Neural cell (in vitro differentiated cells): Measurements from ENCODE around the gene RAF1. TPM values are rescaled to one million over a fixed set of nuclear protein-coding genes. Genes with fewer than 3 reads are reported as not detected.

ENCODE experiments used
- H2AFZ ChIP-seq: fragments of 200-600, 300-800 bp; sonication (generic), shearing (Covaris generic); 2 replicates; pipeline ENCODE4 v1.6.0; 2014; ENCODE audit warnings: low read depth, mild to moderate bottlenecking, antibody characterized with exemption, low read length, moderate library complexity
- H3F3A ChIP-seq: fragments of 200-600 bp; shearing (Covaris generic); 2 replicates; pipeline ENCODE4 v1.6.1; 2016; ENCODE audit warnings: mild to moderate bottlenecking, moderate library complexity, mixed read lengths, antibody characterized with exemption, low read length; ENCODE audit not compliant: insufficient read depth, poor library complexity, severe bottlenecking
- H3K27ac ChIP-seq: fragments of 200-600, 300-800 bp; sonication (generic), shearing (Covaris generic); 2 replicates; pipeline ENCODE4 v1.5.1; 2014; ENCODE audit warnings: mild to moderate bottlenecking, low read length, moderate library complexity
- H3K27me3 ChIP-seq: fragments of 300-800, 200-600 bp; sonication (generic), shearing (Covaris generic); 2 replicates; pipeline ENCODE4 v1.6.0; 2014; ENCODE audit warnings: mild to moderate bottlenecking, low read depth, low read length, moderate library complexity; ENCODE audit not compliant: insufficient read depth
- H3K36me3 ChIP-seq: fragments of 300-800, 200-600 bp; sonication (generic), shearing (Covaris generic); 2 replicates; pipeline ENCODE4 v1.5.1; 2014; ENCODE audit warnings: mild to moderate bottlenecking, antibody characterized with exemption, low read length, moderate library complexity; ENCODE audit not compliant: insufficient read depth
- H3K4me2 ChIP-seq: fragments of 300-800, 200-600 bp; sonication (generic), shearing (Covaris generic); 2 replicates; pipeline ENCODE4 v1.6.0; 2014; ENCODE audit warnings: mild to moderate bottlenecking, low read length
- H3K4me3 ChIP-seq: fragments of 300-800, 200-600 bp; sonication (generic), shearing (Covaris generic); 2 replicates; pipeline ENCODE4 v1.5.1; 2014; ENCODE audit warnings: mild to moderate bottlenecking, low read length, moderate library complexity
- H3K79me2 ChIP-seq: fragments of 200-600 bp; shearing (Covaris generic); replicated peaks from 2 replicates; pipeline ENCODE4 v1.6.0; 2014; ENCODE audit warnings: mild to moderate bottlenecking, low read length, moderate library complexity; ENCODE audit not compliant: insufficient read depth
- H3K9ac ChIP-seq: fragments of 300-800, 200-600 bp; sonication (generic), shearing (Covaris generic); 2 replicates; pipeline ENCODE4 v1.6.1; 2016; ENCODE audit warnings: mild to moderate bottlenecking, low read length, mixed read lengths
- H3K9me2 ChIP-seq: fragments of 200-600 bp; shearing (Covaris generic); 2 replicates; pipeline ENCODE4 v1.6.1; 2016; ENCODE audit warnings: mild to moderate bottlenecking, low read length, mixed read lengths; ENCODE audit not compliant: insufficient read depth
- H3K9me3 ChIP-seq: fragments of 200-600, 300-800 bp; sonication (generic), shearing (Covaris generic); 2 replicates; pipeline ENCODE4 v1.6.1; 2016; ENCODE audit warnings: mild to moderate bottlenecking, mixed run types, low read length, moderate library complexity, mixed read lengths
- H4K20me1 ChIP-seq: fragments of 200-600 bp; shearing (Covaris generic); 2 replicates; pipeline ENCODE4 v1.6.1; 2016; ENCODE audit warnings: mild to moderate bottlenecking, mixed run types; ENCODE audit not compliant: insufficient read depth
- CTCF ChIP-seq: fragments of 450-650 bp; IDR thresholded peaks from 2 replicates; pipeline ENCODE4 v1.5.1; 2014; ENCODE audit warnings: antibody characterized with exemption, mild to moderate bottlenecking, moderate library complexity; ENCODE audit not compliant: poor library complexity, severe bottlenecking
- EP300 ChIP-seq: fragments of 450-650 bp; conservative IDR thresholded peaks from 2 replicates; pipeline ENCODE4 v1.6.1; 2014; ENCODE audit warnings: antibody characterized with exemption, mild to moderate bottlenecking, moderate library complexity; ENCODE audit not compliant: poor library complexity, severe bottlenecking
- EZH2 ChIP-seq: fragments of 200-600, 300-800 bp; shearing (Covaris generic), sonication (generic); IDR thresholded peaks from 2 replicates; pipeline ENCODE4 v1.6.1; 2014; ENCODE audit warnings: antibody characterized with exemption, low read length, borderline replicate concordance, mild to moderate bottlenecking; ENCODE audit not compliant: insufficient read depth, poor library complexity, severe bottlenecking
- MXI1 ChIP-seq: fragments of 450-650 bp; conservative IDR thresholded peaks from 2 replicates; pipeline ENCODE4 v1.6.1; 2014; ENCODE audit warnings: antibody characterized with exemption, mild to moderate bottlenecking; ENCODE audit not compliant: poor library complexity, severe bottlenecking
- POLR2AphosphoS5 ChIP-seq: IDR thresholded peaks from 2 replicates; pipeline ENCODE4 v1.6.1; 2012
- RAD21 ChIP-seq: fragments of 450-650 bp; conservative IDR thresholded peaks from 2 replicates; pipeline ENCODE4 v1.6.1; 2014; ENCODE audit warnings: antibody characterized with exemption, mild to moderate bottlenecking, moderate library complexity
- REST ChIP-seq: IDR thresholded peaks from 2 replicates; pipeline ENCODE4 v1.6.1; 2012; ENCODE audit warnings: borderline replicate concordance
- SMC3 ChIP-seq: fragments of 450-650 bp; conservative IDR thresholded peaks from 2 replicates; pipeline ENCODE4 v1.6.1; 2014; ENCODE audit warnings: antibody characterized with exemption, mild to moderate bottlenecking, moderate library complexity; ENCODE audit not compliant: poor library complexity
- TAF1 ChIP-seq: IDR thresholded peaks from 2 replicates; pipeline ENCODE4 v1.6.1; 2012; ENCODE audit warnings: low read depth
- polyA plus RNA-seq: library from polyadenylated mRNA; depleted of rRNA; stranded (reverse); fragments of >200 nt; gene quantifications from 2 replicates; pipeline ENCODE4 v1.2.3, GENCODE V29; 2014

RAF1 gene
- polyA plus RNA-seq, 1 donor from 2014 or later = 215 TPM

- Histone ChIP-seq H3K4me3 (no peak overlapping the region), H3K9me2 (no peaks in the 10 kb centered on the region), H3K9ac (no peak overlapping the region), H3K27me3 (no peaks in the 10 kb centered on the region), H2AFZ (no peak overlapping the region), H3K27ac (no peak overlapping the region), H3F3A (no peaks in the 10 kb centered on the region), H3K79me2 (no peaks in the 10 kb centered on the region), H3K36me3 (no peaks in the 10 kb centered on the region), H3K4me2 (no peak overlapping the region), H3K9me3 (no peaks in the 10 kb centered on the region), H4K20me1 (no peaks in the 10 kb centered on the region)
- TF ChIP-seq EP300 = no peak
- TF ChIP-seq SMC3 = no peak
- TF ChIP-seq POLR2AphosphoS5 = no peak
- TF ChIP-seq TAF1 = no peak
- no peak for TF ChIP-seq REST
- TF ChIP-seq CTCF = no peak
- TF ChIP-seq EZH2 = no peak
- TF ChIP-seq MXI1 = no peak
- TF ChIP-seq RAD21 = no peak
Observed at GRCh38 chr3:12709334-12709733, 45.4 kb upstream of the RAF1 start.

GRCh38 chr3:12708584-12709192, 44.8 kb upstream of the RAF1 start:
- Histone ChIP-seq H4K20me1 (no peaks in the 10 kb centered on the region), H3K36me3 (no peaks in the 10 kb centered on the region), H3K9me2 (no peaks in the 10 kb centered on the region), H3K9me3 (no peaks in the 10 kb centered on the region), H3F3A (no peaks in the 10 kb centered on the region), H3K27ac (no peak overlapping the region), H3K4me3 (no peak overlapping the region), H3K79me2 (no peaks in the 10 kb centered on the region), H3K9ac (no peak overlapping the region), H3K27me3 (no peaks in the 10 kb centered on the region), H3K4me2 (no peak overlapping the region), H2AFZ (no peak overlapping the region)
- TF ChIP-seq REST (no peak), CTCF (no peak), SMC3 (no peak), TAF1 (no peak), RAD21 (no peak), EP300 (no peak), EZH2 (no peak), POLR2AphosphoS5 (no peak), MXI1 (no peak)
